Esophagus muscularis mucosa (tissue), 4 donors: ENCODE data around the gene FOXI2. TPM values are rescaled to one million over a fixed set of nuclear protein-coding genes. Genes with fewer than 3 reads are reported as not detected.

Experiments
- DNase-seq: peaks from one replicate; pipeline ENCODE4 v3.0.0-alpha.2; 2017; ENCODE audit errors: extremely low spot score
- H3K27ac ChIP-seq, 4 donors: fragments of 200-600 bp; sonication (generic); replicated peaks in 1 of 4; 1 replicate in 3 of 4; 2 replicates in 1 of 4; pipeline ENCODE4 v1.5.1; 2016 to 2019; ENCODE audit warnings: mild to moderate bottlenecking in 1 of 4
- H3K27me3 ChIP-seq, 4 donors: fragments of 200-600 bp; sonication (generic); one replicate each; pipeline versions ENCODE4 v1.5.1 to v1.6.0; 2016 to 2019
- H3K36me3 ChIP-seq, 4 donors: fragments of 200-600 bp; sonication (generic); one replicate each; pipeline ENCODE4 v1.5.1; 2016 to 2019
- H3K4me1 ChIP-seq, 4 donors: fragments of 200-600 bp; sonication (generic); one replicate each; pipeline ENCODE4 v1.5.1; 2016 to 2019
- H3K4me3 ChIP-seq, 4 donors: fragments of 200-600 bp; sonication (generic); 1 replicate in 2 of 4; 2 replicates in 2 of 4; pipeline ENCODE4 v1.5.1; 2016 to 2019; ENCODE audit warnings: mild to moderate bottlenecking in 4 of 4, moderate library complexity in 1 of 4
- H3K9me3 ChIP-seq, 4 donors: fragments of 200-600 bp; sonication (generic); 1 replicate in 3 of 4; 2 replicates in 1 of 4; pipeline ENCODE4 v1.5.1; 2016 to 2019
- CTCF ChIP-seq, 3 experiments: fragments of 200-600 bp in 2 of 3; fragments of 450-650 bp in 1 of 3; sonication (generic) in 2 of 3; IDR thresholded peaks; one replicate each; pipeline ENCODE4 v1.5.1; 2017 to 2019; ENCODE audit warnings: antibody characterized with exemption in 3 of 3, mild to moderate bottlenecking in 2 of 3, moderate library complexity in 1 of 3
- EP300 ChIP-seq: sonication (generic); formaldehyde crosslinking; IDR thresholded peaks from one replicate; pipeline ENCODE4 v1.6.1; 2017; ENCODE audit warnings: antibody characterized with exemption
- POLR2A ChIP-seq: fragments of 450-650 bp; IDR thresholded peaks from one replicate; pipeline ENCODE4 v1.6.1; 2017; ENCODE audit warnings: antibody characterized with exemption, moderate library complexity, mild to moderate bottlenecking, low read depth
- POLR2AphosphoS5 ChIP-seq, 2 donors: sonication (generic); formaldehyde crosslinking; IDR thresholded peaks; one replicate each; pipeline ENCODE4 v1.6.1; 2017; ENCODE audit warnings: antibody characterized with exemption in 2 of 2
- WGBS: methylation state at CpG from one replicate; pipeline ENCODE4 v1.1.5; 2018; 5-methylcytosine and 5-hydroxymethylcytosine counted together
- intact Hi-C: fragments of 100-400 bp; cut with DNase I; formaldehyde crosslinking; loops from one replicate; pipeline ENCODE4 v1.15.1; 2023
- total RNA-seq, 4 donors: library from RNA; depleted of rRNA; stranded (reverse); fragments of >200 nt; gene quantifications; one replicate each; pipeline versions ENCODE4 v1.1.0 to v1.2.1, GENCODE V29; 2016

FOXI2 gene
- total RNA-seq, 4 donors from 2014 or later, result 0.13 to 0.42 (median 0.17) TPM

- DNase-seq, result no peak
- peaks cover 0 to 36% (median 28%) of the 10 kb centered on the region in 4 donors for H3K4me1 ChIP-seq
- H3K9me3 ChIP-seq, result no peaks in the 10 kb centered on the region
- peaks cover 0 to 82% (median 18%) of the 10 kb centered on the region in 4 donors for H3K27me3 ChIP-seq
- H3K27ac ChIP-seq, result peak overlapping the region in 1 of 4 donors; percentile 57
- no CpG with 5 or more reads among the region's 66 CpGs for WGBS
- H3K4me3 ChIP-seq, result peak overlapping the region in 3 of 4 donors; percentile 35 to 38 (median 38)
- no peaks in the 10 kb centered on the region for H3K36me3 ChIP-seq
- intact Hi-C loops, result no loop called here
- TF ChIP-seq CTCF (IDR thresholded peaks at IDR 0.05), result no peak
- TF ChIP-seq POLR2AphosphoS5 (IDR thresholded peaks at IDR 0.05), result no peak
- TF ChIP-seq EP300, result no peak
- TF ChIP-seq POLR2A, result no peak
These were observed 617 bp upstream of the FOXI2 start for GRCh38 chr10:127736222-127736914.

GRCh38 chr10:127737563-127738511 is 852 bp downstream of the FOXI2 start:
- Histone ChIP-seq H3K27me3 (peaks cover 0 to 77% (median 18%) of the 10 kb centered on the region in 4 donors), H3K4me3 (peak overlapping the region; percentile 28 to 38 (median 36)), H3K4me1 (peaks cover 0 to 36% (median 28%) of the 10 kb centered on the region in 4 donors), H3K36me3 (no peaks in the 10 kb centered on the region), H3K27ac (peak overlapping the region in 1 of 4 donors; percentile 57), H3K9me3 (no peaks in the 10 kb centered on the region)
- 15% methylated on average over 22 of the region's 59 CpGs for WGBS
- TF ChIP-seq EP300 (no peak), POLR2AphosphoS5 (IDR thresholded peaks at IDR 0.05) (no peak), POLR2A (no peak), CTCF (IDR thresholded peaks at IDR 0.05) (no peak)
- DNase-seq, result no peak
- intact Hi-C loops, result no loop called here

- no peaks in the 10 kb centered on the region for H3K36me3 ChIP-seq
- TF ChIP-seq POLR2A (no peak), EP300 (no peak), POLR2AphosphoS5 (IDR thresholded peaks at IDR 0.05) (no peak), CTCF (IDR thresholded peaks at IDR 0.05) (no peak)
- H3K27ac ChIP-seq, result no peak overlapping the region
- no peak for DNase-seq
- H3K9me3 ChIP-seq, result no peaks in the 10 kb centered on the region
- H3K27me3 ChIP-seq, result peaks cover 0 to 69% (median 18%) of the 10 kb centered on the region in 4 donors
- H3K4me1 ChIP-seq, result peaks cover 0 to 36% (median 28%) of the 10 kb centered on the region in 4 donors
- intact Hi-C loops, result no loop called here
- H3K4me3 ChIP-seq, result no peak overlapping the region
- 23% methylated on average over 7 of the region's 59 CpGs for WGBS
These were observed 1.8 kb downstream of the FOXI2 start for GRCh38 chr10:127738512-127739424.

- Histone ChIP-seq H3K36me3 (no peaks in the 10 kb centered on the region), H3K4me3 (no peak overlapping the region), H3K4me1 (peaks cover 0 to 36% (median 28%) of the 10 kb centered on the region in 4 donors), H3K27me3 (peaks cover 0 to 70% (median 18%) of the 10 kb centered on the region in 4 donors), H3K27ac (no peak overlapping the region), H3K9me3 (no peaks in the 10 kb centered on the region)
- WGBS, result 62% methylated on average over 1 of the region's 1 CpG
- no peak for DNase-seq
- intact Hi-C loops, result no loop called here
- TF ChIP-seq POLR2A, result no peak
- no peak for TF ChIP-seq CTCF (IDR thresholded peaks at IDR 0.05)
These were observed 2.9 kb downstream of the FOXI2 start for GRCh38 chr10:127739908-127740307.
